Effector memory CD8-positive, alpha-beta T cell (primary cell): ENCODE data around the gene PSORS1C1.
A peak's percentile ranks its signal among the peaks of the same experiment; 100 is the strongest.
"Not testable (repeated sequence)": the region's sequence is repeated elsewhere in the genome, so short reads cannot be mapped to it uniquely, and the experiment has no call there.

ENCODE experiments used
- ATAC-seq: fragments of 150-1000 bp; cut with Tn5 transposase; replicated peaks from 2 replicates; pipeline ENCODE4 v1.10.0; 2021; ENCODE audit warnings: mild to moderate bottlenecking, moderate library complexity
- DNase-seq, 3 experiments: peaks; one replicate each; pipeline ENCODE4 v3.0.0; 2021
- H3K27ac Mint-ChIP-seq, 2 donors: one replicate each; pipeline ENCODE4 v1.8.0; 2022; ENCODE audit warnings: mild to moderate bottlenecking in 2 of 2, mixed read lengths in 2 of 2, moderate library complexity in 2 of 2
- H3K27me3 Mint-ChIP-seq, 2 donors: one replicate each; pipeline ENCODE4 v1.8.0; 2022; ENCODE audit warnings: mixed read lengths in 2 of 2
- H3K36me3 Mint-ChIP-seq: one replicate; pipeline ENCODE4 v1.8.0; 2022; ENCODE audit warnings: mild to moderate bottlenecking, moderate library complexity, mixed read lengths; ENCODE audit not compliant: insufficient read depth
- H3K4me1 Mint-ChIP-seq, 2 donors: one replicate each; pipeline ENCODE4 v1.8.0; 2022; ENCODE audit warnings: low read depth in 2 of 2, mixed read lengths in 2 of 2
- H3K4me3 Mint-ChIP-seq, 2 donors: one replicate each; pipeline ENCODE4 v1.8.0; 2022; ENCODE audit warnings: mild to moderate bottlenecking in 2 of 2, mixed read lengths in 2 of 2, moderate library complexity in 2 of 2
- H3K9me3 Mint-ChIP-seq, 2 donors: one replicate each; pipeline ENCODE4 v1.8.0; 2022; ENCODE audit warnings: mixed read lengths in 2 of 2

PSORS1C1 gene

GRCh38 chr6:31170987-31171671 lies 56.5 kb downstream of the PSORS1C1 start:
- H3K9me3 Mint-ChIP-seq: no peaks in the 10 kb centered on the region
- no peak overlapping the region for H3K4me3 Mint-ChIP-seq
- H3K27ac Mint-ChIP-seq: peak overlapping the region in 1 of 2 donors; percentile 39
- H3K27me3 Mint-ChIP-seq: no peaks in the 10 kb centered on the region
- H3K4me1 Mint-ChIP-seq: peaks cover 3 to 5% of the 10 kb centered on the region in 2 donors
- ATAC-seq: no peak
- no peaks in the 10 kb centered on the region for H3K36me3 Mint-ChIP-seq
- no peak for DNase-seq

GRCh38 chr6:31171931-31172905 lies 57.6 kb downstream of the PSORS1C1 start:
- H3K9me3 Mint-ChIP-seq: no peaks in the 10 kb centered on the region
- H3K4me1 Mint-ChIP-seq: peaks cover 3 to 6% of the 10 kb centered on the region in 2 donors
- ATAC-seq (no peak), DNase-seq (no peak)
- H3K27ac Mint-ChIP-seq: peak overlapping the region in 1 of 2 donors; percentile 26
- no peaks in the 10 kb centered on the region for H3K36me3 Mint-ChIP-seq
- no peaks in the 10 kb centered on the region for H3K27me3 Mint-ChIP-seq
- no peak overlapping the region for H3K4me3 Mint-ChIP-seq

GRCh38 chr6:31172973-31173384 lies 58.4 kb downstream of the PSORS1C1 start:
- H3K4me3 Mint-ChIP-seq: no peak overlapping the region
- H3K27ac Mint-ChIP-seq: peak overlapping the region in 1 of 2 donors; percentile 26
- DNase-seq: no peak
- ATAC-seq: no peak
- H3K36me3 Mint-ChIP-seq: no peaks in the 10 kb centered on the region
- no peaks in the 10 kb centered on the region for H3K9me3 Mint-ChIP-seq
- H3K27me3 Mint-ChIP-seq: no peaks in the 10 kb centered on the region
- H3K4me1 Mint-ChIP-seq: peaks cover 4 to 6% of the 10 kb centered on the region in 2 donors

- Mint-ChIP-seq H3K9me3 (no peaks in the 10 kb centered on the region), H3K27ac (no peak overlapping the region), H3K27me3 (no peaks in the 10 kb centered on the region), H3K4me1 (peaks cover 8 to 9% of the 10 kb centered on the region in 2 donors), H3K4me3 (no peak overlapping the region), H3K36me3 (no peaks in the 10 kb centered on the region)
- DNase-seq (no peak), ATAC-seq (no peak)
Observed at GRCh38 chr6:31173406-31173805, 58.8 kb downstream of the PSORS1C1 start.

- H3K27me3 Mint-ChIP-seq: no peaks in the 10 kb centered on the region
- ATAC-seq: no peak
- no peak for DNase-seq
- peaks cover 17 to 19% of the 10 kb centered on the region in 2 donors for H3K4me1 Mint-ChIP-seq
- no peak overlapping the region for H3K4me3 Mint-ChIP-seq
- H3K27ac Mint-ChIP-seq: no peak overlapping the region
- H3K36me3 Mint-ChIP-seq: no peaks in the 10 kb centered on the region
- no peaks in the 10 kb centered on the region for H3K9me3 Mint-ChIP-seq
Observed at GRCh38 chr6:31174378-31174777, 59.8 kb downstream of the PSORS1C1 start.

- H3K4me1 Mint-ChIP-seq: peaks cover 17 to 19% of the 10 kb centered on the region in 2 donors
- ATAC-seq (peak; percentile 74), DNase-seq (no peak)
- H3K27ac Mint-ChIP-seq: no peak overlapping the region
- H3K36me3 Mint-ChIP-seq: no peaks in the 10 kb centered on the region
- H3K27me3 Mint-ChIP-seq: no peaks in the 10 kb centered on the region
- peak overlapping the region in 1 of 2 donors; percentile 4 for H3K4me3 Mint-ChIP-seq
- H3K9me3 Mint-ChIP-seq: no peaks in the 10 kb centered on the region
Observed at GRCh38 chr6:31175971-31176370, 61.4 kb downstream of the PSORS1C1 start.

- ATAC-seq (no peak), DNase-seq (no peak)
- H3K4me3 Mint-ChIP-seq: no peak overlapping the region
- peak overlapping the region; percentile 4 to 39 for H3K27ac Mint-ChIP-seq
- no peaks in the 10 kb centered on the region for H3K27me3 Mint-ChIP-seq
- H3K4me1 Mint-ChIP-seq: peaks cover 17 to 19% of the 10 kb centered on the region in 2 donors
- no peaks in the 10 kb centered on the region for H3K9me3 Mint-ChIP-seq
- H3K36me3 Mint-ChIP-seq: no peaks in the 10 kb centered on the region
Observed at GRCh38 chr6:31178143-31179041, 63.8 kb downstream of the PSORS1C1 start.

- H3K27ac Mint-ChIP-seq: peak overlapping the region; percentile 4 to 39
- no peaks in the 10 kb centered on the region for H3K9me3 Mint-ChIP-seq
- DNase-seq: no peak
Observed at GRCh38 chr6:31179042-31179386, 64.4 kb downstream of the PSORS1C1 start.

GRCh38 chr6:31179896-31180295 lies 65.3 kb downstream of the PSORS1C1 start:
- Mint-ChIP-seq H3K9me3 (no peaks in the 10 kb centered on the region), H3K27me3 (no peaks in the 10 kb centered on the region), H3K27ac (no peak overlapping the region), H3K36me3 (no peaks in the 10 kb centered on the region), H3K4me1 (peaks cover 17 to 19% of the 10 kb centered on the region in 2 donors), H3K4me3 (peak overlapping the region; percentile 82)
- ATAC-seq: no peak
- DNase-seq: no peak

More at GRCh38 chr6:31179042-31179386, 64.4 kb downstream of the PSORS1C1 start:
- ATAC-seq: no peak
- peaks cover 17 to 19% of the 10 kb centered on the region in 2 donors for H3K4me1 Mint-ChIP-seq
- no peaks in the 10 kb centered on the region for H3K27me3 Mint-ChIP-seq
- no peak overlapping the region for H3K4me3 Mint-ChIP-seq
- H3K36me3 Mint-ChIP-seq: no peaks in the 10 kb centered on the region

- peak overlapping the region in 1 of 2 donors; percentile 13 for H3K27ac Mint-ChIP-seq
- H3K27me3 Mint-ChIP-seq: no peaks in the 10 kb centered on the region
- peaks cover 17 to 19% of the 10 kb centered on the region in 2 donors for H3K4me1 Mint-ChIP-seq
- DNase-seq (peak; percentile 58 to 64 (median 60)), ATAC-seq (peak; percentile 94)
- no peaks in the 10 kb centered on the region for H3K9me3 Mint-ChIP-seq
- peak overlapping the region; percentile 82 for H3K4me3 Mint-ChIP-seq
- no peaks in the 10 kb centered on the region for H3K36me3 Mint-ChIP-seq
Observed at GRCh38 chr6:31180500-31180899, 65.9 kb downstream of the PSORS1C1 start.

- not testable (repeated sequence) for H3K36me3 Mint-ChIP-seq, H3K9me3 Mint-ChIP-seq, H3K27me3 Mint-ChIP-seq, H3K4me3 Mint-ChIP-seq, DNase-seq, H3K27ac Mint-ChIP-seq, ATAC-seq
- peaks cover 11 to 12% of the 10 kb centered on the region in 2 donors for H3K4me1 Mint-ChIP-seq
Observed at GRCh38 chr6:31183287-31183686, 68.7 kb downstream of the PSORS1C1 start.

- not testable (repeated sequence) for H3K27me3 Mint-ChIP-seq, DNase-seq, H3K36me3 Mint-ChIP-seq, H3K9me3 Mint-ChIP-seq, H3K4me1 Mint-ChIP-seq, H3K4me3 Mint-ChIP-seq, ATAC-seq, H3K27ac Mint-ChIP-seq
Observed at GRCh38 chr6:31183859-31184258, 69.3 kb downstream of the PSORS1C1 start.

GRCh38 chr6:31185695-31186051 lies 71.1 kb downstream of the PSORS1C1 start:
- H3K27ac Mint-ChIP-seq, H3K36me3 Mint-ChIP-seq, H3K4me1 Mint-ChIP-seq, ATAC-seq, H3K9me3 Mint-ChIP-seq, H3K4me3 Mint-ChIP-seq, DNase-seq, H3K27me3 Mint-ChIP-seq: not testable (repeated sequence)
